Stomach (tissue), 9 donors: ENCODE measurements around the gene TXNDC15. TPM values are rescaled to one million over a fixed set of nuclear protein-coding genes. Genes with fewer than 3 reads are reported as not detected.
"Not testable (repeated sequence)": the region's sequence is repeated elsewhere in the genome, so short reads cannot be mapped to it uniquely, and the experiment has no call there.

Experiments
- DNase-seq, 2 donors: peaks; one replicate each; pipeline versions ENCODE4 v3.0.0 to v3.0.0-alpha.2; 2013 to 2019
- H3K27ac ChIP-seq, 5 donors: fragments of 200-600 bp in 4 of 5; sonication (generic) in 4 of 5; one replicate each; pipeline ENCODE4 v1.5.1; 2013 to 2019; ENCODE audit warnings: mild to moderate bottlenecking in 1 of 5, moderate library complexity in 1 of 5
- H3K27me3 ChIP-seq, 3 donors: fragments of 200-600 bp; sonication (generic); one replicate each; pipeline ENCODE4 v1.5.1; 2017 to 2019; ENCODE audit warnings: mixed run types in 1 of 3
- H3K36me3 ChIP-seq, 4 donors: fragments of 200-600 bp; sonication (generic); 1 replicate in 3 of 4; 2 replicates in 1 of 4; pipeline ENCODE4 v1.5.1; 2016 to 2019
- H3K4me1 ChIP-seq, 4 donors: fragments of 200-600 bp; sonication (generic); one replicate each; pipeline ENCODE4 v1.5.1; 2016 to 2019
- H3K4me3 ChIP-seq, 4 donors: fragments of 200-600 bp; sonication (generic) in 3 of 4; one replicate each; pipeline ENCODE4 v1.5.1; 2016 to 2019; ENCODE audit warnings: mild to moderate bottlenecking in 1 of 4
- H3K9me3 ChIP-seq, 4 donors: fragments of 200-600 bp; sonication (generic); one replicate each; pipeline ENCODE4 v1.5.1; 2016 to 2019
- CTCF ChIP-seq, 7 experiments: fragments of 450-650 bp in 4 of 7; fragments of 200-600 bp in 3 of 7; sonication (generic) in 3 of 7; IDR thresholded peaks; one replicate each; pipeline ENCODE4 v1.5.1; 2016 to 2019; ENCODE audit warnings: antibody characterized with exemption in 7 of 7, control low read depth in 2 of 7, mild to moderate bottlenecking in 1 of 7
- EP300 ChIP-seq: sonication (generic); formaldehyde crosslinking; IDR thresholded peaks from one replicate; pipeline ENCODE4 v1.6.1; 2017; ENCODE audit warnings: antibody characterized with exemption
- POLR2A ChIP-seq, 4 donors: fragments of 450-650 bp; IDR thresholded peaks; one replicate each; pipeline ENCODE4 v1.6.1; 2016; ENCODE audit warnings: antibody characterized with exemption in 4 of 4, control low read depth in 2 of 4, mild to moderate bottlenecking in 1 of 4, moderate library complexity in 1 of 4
- POLR2AphosphoS5 ChIP-seq, 3 donors: sonication (generic); formaldehyde crosslinking; IDR thresholded peaks; one replicate each; pipeline ENCODE4 v1.6.1; 2016; ENCODE audit warnings: antibody characterized with exemption in 3 of 3
- WGBS, 5 donors: extraction: QIAGEN DNeasy Blood & Tissue Kit in 3 of 5; methylation state at CpG; one replicate each; pipeline versions ENCODE4 v1.1.5 to v1.1.7; 2013 to 2018; 5-methylcytosine and 5-hydroxymethylcytosine counted together
- intact Hi-C: fragments of 100-400 bp; cut with DNase I; formaldehyde crosslinking; loops from one replicate; pipeline ENCODE4 v1.15.1; 2023; ENCODE audit warnings: low total_unique reads
- polyA plus RNA-seq, 3 donors: library from polyadenylated mRNA; stranded (reverse); fragments of 200-250 nt; gene quantifications; one replicate each; pipeline ENCODE4 v1.2.3, GENCODE V29; 2013
- total RNA-seq, 5 donors: library from RNA; depleted of rRNA; stranded (reverse); fragments of >200 nt; gene quantifications; one replicate each; pipeline versions ENCODE4 v1.1.0 to v1.2.3, GENCODE V29; 2014 to 2016
- donor health status: healthy with polysubstance abuse.
- donor health status: Bipolar disorder and iron deficiency.
- donor health status: healthy.

The TXNDC15 gene
- total and polyA plus RNA-seq, 8 donors, result 15.9 to 221 (median 39.4) TPM

- no peak overlapping the region for H3K27ac ChIP-seq
- peak in 1 of 2 donors; percentile 21 for DNase-seq
- no peaks in the 10 kb centered on the region for H3K27me3 ChIP-seq
- H3K4me3 ChIP-seq, result no peak overlapping the region
- 61 to 78% (median 65%) methylated on average over 3 of the region's 3 CpGs for WGBS, 5 donors
- no peaks in the 10 kb centered on the region for H3K9me3 ChIP-seq
- intact Hi-C loops, result no loop called here
- peaks cover 21 to 74% (median 59%) of the 10 kb centered on the region in 4 donors for H3K36me3 ChIP-seq
- no peak for TF ChIP-seq CTCF (IDR thresholded peaks at IDR 0.05)
- no peak for TF ChIP-seq POLR2A (IDR thresholded peaks at IDR 0.05)
- TF ChIP-seq EP300, result no peak
- TF ChIP-seq POLR2AphosphoS5 (IDR thresholded peaks at IDR 0.05), result no peak
- peaks cover 0 to 13% (median 8%) of the 10 kb centered on the region in 4 donors for H3K4me1 ChIP-seq
Observed at GRCh38 chr5:134833340-134834032, 40.7 kb upstream of the TXNDC15 start.

- Histone ChIP-seq H3K4me3 (no peak overlapping the region), H3K9me3 (no peaks in the 10 kb centered on the region), H3K36me3 (peaks cover 17 to 78% (median 60%) of the 10 kb centered on the region in 4 donors), H3K27ac (no peak overlapping the region), H3K4me1 (peaks cover 0 to 14% (median 8%) of the 10 kb centered on the region in 4 donors), H3K27me3 (no peaks in the 10 kb centered on the region)
- no peak for DNase-seq
- no peak for TF ChIP-seq POLR2AphosphoS5 (IDR thresholded peaks at IDR 0.05)
- 90 to 100% (median 98%) methylated on average over 2 of the region's 2 CpGs for WGBS, 5 donors
- intact Hi-C loops, result no loop called here
Observed at GRCh38 chr5:134835623-134836022, 38.5 kb upstream of the TXNDC15 start.

- peak overlapping the region in 2 of 5 donors; percentile 7 to 11 for H3K27ac ChIP-seq
- intact Hi-C loops, result no loop called here
- WGBS, 5 donors, result 27 to 67% (median 45%) methylated on average over 3 of the region's 3 CpGs
Observed at GRCh38 chr5:134837530-134838181, 36.5 kb upstream of the TXNDC15 start.

DNA sequence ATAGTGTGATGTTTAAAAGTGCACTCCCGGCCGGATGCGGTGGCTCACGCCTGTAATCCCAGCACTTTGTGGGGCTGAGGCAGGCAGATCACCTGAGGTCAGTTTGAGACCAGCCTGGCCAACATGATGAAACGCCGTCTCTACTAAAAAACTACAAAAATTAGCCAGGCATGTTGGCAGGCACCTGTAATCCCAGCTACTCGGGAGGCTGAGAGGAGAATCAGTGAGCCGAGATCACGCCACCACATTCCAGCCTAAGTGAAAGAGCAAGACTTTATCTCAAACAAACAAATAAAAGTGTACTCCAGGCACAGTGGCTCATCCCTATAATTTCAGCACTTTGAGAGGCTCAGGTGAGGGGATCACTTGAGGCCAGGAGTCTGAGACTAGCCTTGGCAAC is 35.8 kb upstream of the TXNDC15 start:
- Histone ChIP-seq H3K27ac (peak overlapping the region in 1 of 5 donors; percentile 11), H3K4me1 (peaks cover 8 to 14% (median 12%) of the 10 kb centered on the region in 4 donors), H3K36me3 (peaks cover 9 to 64% (median 51%) of the 10 kb centered on the region in 4 donors)
- 77 to 93% (median 87%) methylated on average over 9 of the region's 9 CpGs for WGBS, 5 donors
- H3K9me3 ChIP-seq, H3K27me3 ChIP-seq, H3K4me3 ChIP-seq, DNase-seq, intact Hi-C loops: not testable (repeated sequence)

More at GRCh38 chr5:134837530-134838181, 36.5 kb upstream of the TXNDC15 start:
- Histone ChIP-seq H3K9me3 (no peaks in the 10 kb centered on the region), H3K36me3 (peaks cover 9 to 69% (median 54%) of the 10 kb centered on the region in 4 donors), H3K4me1 (peaks cover 9 to 14% (median 10%) of the 10 kb centered on the region in 4 donors), H3K27me3 (no peaks in the 10 kb centered on the region), H3K4me3 (no peak overlapping the region)
- no peak for TF ChIP-seq POLR2AphosphoS5 (IDR thresholded peaks at IDR 0.05)
- TF ChIP-seq CTCF (IDR thresholded peaks at IDR 0.05), result no peak
- TF ChIP-seq EP300, result no peak
- TF ChIP-seq POLR2A (IDR thresholded peaks at IDR 0.05), result no peak
- DNase-seq, result no peak

- no peak overlapping the region for H3K4me3 ChIP-seq
- no peaks in the 10 kb centered on the region for H3K9me3 ChIP-seq
- H3K4me1 ChIP-seq, result peaks cover 12 to 22% (median 20%) of the 10 kb centered on the region in 4 donors
- TF ChIP-seq POLR2A (IDR thresholded peaks at IDR 0.05) (no peak), EP300 (no peak), POLR2AphosphoS5 (IDR thresholded peaks at IDR 0.05) (no peak), CTCF (IDR thresholded peaks at IDR 0.05) (no peak)
- H3K27me3 ChIP-seq, result no peaks in the 10 kb centered on the region
- intact Hi-C loops, result loop anchor here (10.0 kb wide), 1 partner anchor 64 kb away; the partner anchor contains the start of gene PCBD2
- H3K36me3 ChIP-seq, result peaks cover 0 to 44% (median 33%) of the 10 kb centered on the region in 4 donors
- peak overlapping the region in 3 of 5 donors; percentile 1 to 32 (median 1) for H3K27ac ChIP-seq
- peak in 1 of 2 donors; percentile 40 for DNase-seq
- 38 to 67% (median 49%) methylated on average over 3 of the region's 3 CpGs for WGBS, 5 donors
Observed at GRCh38 chr5:134840811-134841210, 33.4 kb upstream of the TXNDC15 start.
